DMS 273 treated with DMSO at 0.1 percent for 48 hours (cell line): Measurements from ENCODE around the gene PSMB8.
"Not testable (repeated sequence)": the region's sequence is repeated elsewhere in the genome, so short reads cannot be mapped to it uniquely, and the experiment has no call there.

Experiments used
- DNase-seq: peaks from one replicate; lab custom pipeline; 2025; lab: John Stamatoyannopoulos, UW

The PSMB8 gene

GRCh38 chr6:32836873-32837272, 7.0 kb downstream of the PSMB8 start:
- no peak for DNase-seq

- DNase-seq: no peak
Observed at GRCh38 chr6:32835167-32835893, 8.5 kb downstream of the PSMB8 start.

- no peak for DNase-seq
Observed at GRCh38 chr6:32833664-32834063, 10.2 kb downstream of the PSMB8 start.

- no peak for DNase-seq
Observed at GRCh38 chr6:32832535-32832934, 11.3 kb downstream of the PSMB8 start.

- DNase-seq: no peak
Observed at GRCh38 chr6:32830936-32831335, 12.9 kb downstream of the PSMB8 start.

- DNase-seq: no peak
Observed at GRCh38 chr6:32830017-32830416, 13.8 kb downstream of the PSMB8 start.

- DNase-seq: no peak
Observed at GRCh38 chr6:32829495-32829894, 14.4 kb downstream of the PSMB8 start.

GRCh38 chr6:32827025-32827424, 16.8 kb downstream of the PSMB8 start:
- DNase-seq: no peak

GRCh38 chr6:32825966-32826365, 17.9 kb downstream of the PSMB8 start:
- no peak for DNase-seq

- DNase-seq: no peak
Observed at GRCh38 chr6:32819729-32820128, 24.1 kb downstream of the PSMB8 start.

- DNase-seq: no peak
Observed at GRCh38 chr6:32818867-32819266, 25.0 kb downstream of the PSMB8 start.

- DNase-seq: peak; percentile 9
Observed at GRCh38 chr6:32816746-32817204, 27.1 kb downstream of the PSMB8 start, which contains the start of gene HLA-DOB. Gene HLA-DOB, minus strand, starts transcription at chr6:32817002. Its CDS starts 51 bp downstream, at chr6:32816951.

GRCh38 chr6:32815996-32816395, 27.9 kb downstream of the PSMB8 start:
- DNase-seq: no peak

GRCh38 chr6:32815115-32815514, 28.7 kb downstream of the PSMB8 start:
- DNase-seq: no peak

GRCh38 chr6:32814145-32814544, 29.7 kb downstream of the PSMB8 start:
- no peak for DNase-seq

- no peak for DNase-seq
Observed at GRCh38 chr6:32809171-32809570, 34.7 kb downstream of the PSMB8 start.

- DNase-seq: no peak
Observed at GRCh38 chr6:32807020-32807580, 36.7 kb downstream of the PSMB8 start.

GRCh38 chr6:32805404-32805803, 38.4 kb downstream of the PSMB8 start:
- not testable (repeated sequence) for DNase-seq

GRCh38 chr6:32803416-32803815, 40.4 kb downstream of the PSMB8 start:
- DNase-seq: no peak

- no peak for DNase-seq
Observed at GRCh38 chr6:32799740-32800139, 44.1 kb downstream of the PSMB8 start.

GRCh38 chr6:32799168-32799567, 44.7 kb downstream of the PSMB8 start:
- no peak for DNase-seq

- DNase-seq: peak; percentile 11
Observed at GRCh38 chr6:32796848-32797776, 46.7 kb downstream of the PSMB8 start.

GRCh38 chr6:32794510-32794909, 49.3 kb downstream of the PSMB8 start:
- no peak for DNase-seq
